Nephron progenitor cell (in vitro differentiated cells): ENCODE data around the gene ATR.
"Not testable (repeated sequence)": the region's sequence is repeated elsewhere in the genome, so short reads cannot be mapped to it uniquely, and the experiment has no call there.

Experiments used
- DNase-seq: peaks from one replicate; pipeline ENCODE4 v3.0.0; 2021
- H3K27ac Mint-ChIP-seq: 2 replicates; pipeline ENCODE4 v1.8.0; 2021; ENCODE audit warnings: mild to moderate bottlenecking, moderate library complexity, mixed read lengths
- H3K27me3 Mint-ChIP-seq: 2 replicates; pipeline ENCODE4 v1.8.0; 2021; ENCODE audit warnings: mild to moderate bottlenecking, low read depth, mixed read lengths; ENCODE audit not compliant: poor library complexity
- H3K36me3 Mint-ChIP-seq: 2 replicates; pipeline ENCODE4 v1.8.0; 2021; ENCODE audit warnings: low read depth, mixed read lengths
- H3K4me1 Mint-ChIP-seq: 2 replicates; pipeline ENCODE4 v1.8.0; 2021; ENCODE audit warnings: mixed read lengths
- H3K4me3 Mint-ChIP-seq: 2 replicates; pipeline ENCODE4 v1.8.0; 2021; ENCODE audit warnings: mild to moderate bottlenecking, moderate library complexity, mixed read lengths
- H3K9me3 Mint-ChIP-seq: 2 replicates; pipeline ENCODE4 v1.8.0; 2021; ENCODE audit warnings: mild to moderate bottlenecking, moderate library complexity, mixed read lengths
- CTCF ChIP-seq: fragments of 200-600 bp; sonication (generic); IDR thresholded peaks from 2 replicates; pipeline ENCODE4 v1.5.0; 2021; ENCODE audit warnings: antibody characterized with exemption

ATR gene

GRCh38 chr3:142553741-142554140, 24.8 kb downstream of the ATR start:
- Mint-ChIP-seq H3K9me3 (peaks cover 25% of the 10 kb centered on the region), H3K27ac (no peak overlapping the region), H3K27me3 (no peaks in the 10 kb centered on the region), H3K4me3 (no peak overlapping the region), H3K36me3 (peaks cover 68% of the 10 kb centered on the region), H3K4me1 (no peaks in the 10 kb centered on the region)
- TF ChIP-seq CTCF: no peak
- DNase-seq: no peak

- Mint-ChIP-seq H3K9me3 (peaks cover 25% of the 10 kb centered on the region), H3K36me3 (peaks cover 67% of the 10 kb centered on the region)
- not testable (repeated sequence) for DNase-seq, H3K27me3 Mint-ChIP-seq, H3K4me1 Mint-ChIP-seq, H3K4me3 Mint-ChIP-seq, H3K27ac Mint-ChIP-seq
Measured at GRCh38 chr3:142552579-142552978, 26.0 kb downstream of the ATR start.

GRCh38 chr3:142549986-142550385, 28.5 kb downstream of the ATR start:
- Mint-ChIP-seq H3K9me3 (peaks cover 25% of the 10 kb centered on the region), H3K4me3 (no peak overlapping the region), H3K27ac (no peak overlapping the region)

GRCh38 chr3:142543307-142543706, 35.2 kb downstream of the ATR start:
- Mint-ChIP-seq H3K36me3 (peaks cover 11% of the 10 kb centered on the region), H3K27ac (no peak overlapping the region), H3K4me3 (no peak overlapping the region), H3K27me3 (no peaks in the 10 kb centered on the region), H3K4me1 (no peaks in the 10 kb centered on the region), H3K9me3 (no peaks in the 10 kb centered on the region)
- DNase-seq: no peak
- no peak for TF ChIP-seq CTCF

More at GRCh38 chr3:142549986-142550385, 28.5 kb downstream of the ATR start:
- TF ChIP-seq CTCF: no peak
- no peak for DNase-seq
- H3K36me3 Mint-ChIP-seq: peaks cover 45% of the 10 kb centered on the region
- no peaks in the 10 kb centered on the region for H3K4me1 Mint-ChIP-seq
- no peaks in the 10 kb centered on the region for H3K27me3 Mint-ChIP-seq

- TF ChIP-seq CTCF: no peak
- H3K4me1 Mint-ChIP-seq: no peaks in the 10 kb centered on the region
- H3K27me3 Mint-ChIP-seq: no peaks in the 10 kb centered on the region
- no peak for DNase-seq
- no peak overlapping the region for H3K27ac Mint-ChIP-seq
- H3K36me3 Mint-ChIP-seq: peaks cover 11% of the 10 kb centered on the region
- H3K4me3 Mint-ChIP-seq: no peak overlapping the region
- H3K9me3 Mint-ChIP-seq: no peaks in the 10 kb centered on the region
Measured at GRCh38 chr3:142542054-142542453, 36.5 kb downstream of the ATR start.

- Mint-ChIP-seq H3K27me3 (no peaks in the 10 kb centered on the region), H3K9me3 (peaks cover 5% of the 10 kb centered on the region), H3K36me3 (peaks cover 35% of the 10 kb centered on the region), H3K27ac (no peak overlapping the region), H3K4me3 (no peak overlapping the region), H3K4me1 (no peaks in the 10 kb centered on the region)
- TF ChIP-seq CTCF: no peak
- no peak for DNase-seq
Measured at GRCh38 chr3:142536519-142536918, 42.0 kb downstream of the ATR start.
